ENCODE measurements around the gene LITAFD.

Gene LITAFD

GRCh38 chr16:8924214-8924613 lies 42.1 kb downstream of the LITAFD start:
- no peak for DNase-seq

GRCh38 chr16:8925455-8925854 lies 43.3 kb downstream of the LITAFD start:
- DNase-seq, result no peak

GRCh38 chr16:8926827-8927226 lies 44.7 kb downstream of the LITAFD start:
- no peak for DNase-seq

- DNase-seq, result no peak
Observed at GRCh38 chr16:8928467-8928957, 46.4 kb downstream of the LITAFD start.

- DNase-seq, result no peak
Observed at GRCh38 chr16:8929086-8929748, 47.1 kb downstream of the LITAFD start.

GRCh38 chr16:8931859-8932258 lies 49.7 kb downstream of the LITAFD start:
- no peak for DNase-seq

- no peak for DNase-seq
Observed at GRCh38 chr16:8934601-8935000, 52.5 kb downstream of the LITAFD start.
